ENCODE measurements around the gene MTRF1. TPM values are rescaled to one million over a fixed set of nuclear protein-coding genes. Genes with fewer than 3 reads are reported as not detected.

Gene MTRF1
- total and polyA plus RNA-seq, 9 of the 15 experiments (the other 6 are each of a cell fraction or from before 2014, with no cell fraction given): 12.5 to 33.7 (median 20.1) TPM

GRCh38 chr13:41263261-41263971, at the start of gene MTRF1 (continued):
- TF ChIP-seq ZNF395 (CRISPR knock-in tag; IDR thresholded peaks at IDR 0.05) (peak; percentile 55; the same call in 1 of the 2 replicates), HMG20A (CRISPR knock-in tag; conservative IDR thresholded peaks at IDR 0.05) (no peak), ZNF609 (CRISPR knock-in tag; IDR thresholded peaks at IDR 0.05; ENCODE audit: borderline replicate concordance) (no peak), ELF1 (tag; IDR thresholded peaks at IDR 0.05) (peak; percentile 89), SUPT5H (IDR thresholded peaks at IDR 0.05) (peak; percentile 62), IRF2 (CRISPR knock-in tag; IDR thresholded peaks at IDR 0.05) (no peak), ZBTB49 (CRISPR knock-in tag; IDR thresholded peaks at IDR 0.05; ENCODE audit: borderline replicate concordance) (no peak), TRIM24 (IDR thresholded peaks at IDR 0.05) (peak in 1 of 2 experiments; percentile 87; a peak in 2 of 4 replicates), PHB2 (IDR thresholded peaks at IDR 0.05; ENCODE audit: low read depth) (no peak), KDM2B (CRISPR knock-in tag; IDR thresholded peaks at IDR 0.05) (no peak), SRSF9 (IDR thresholded peaks at IDR 0.05; ENCODE audit: borderline replicate concordance, low read depth, low read length) (no peak), E2F8 (IDR thresholded peaks at IDR 0.05; ENCODE audit: low read depth, partially characterized antibody) (peak; percentile 87), ELK3 (CRISPR knock-in tag; IDR thresholded peaks at IDR 0.05) (no peak), POLR2A (conservative IDR thresholded peaks at IDR 0.05) (peak; percentile 78), KLF1 (tag; IDR thresholded peaks at IDR 0.05) (no peak)
